IPS DF 4.7 (cell line): Measurements from ENCODE around the gene TOB2.

Source experiments
- DNase-seq: peaks from one replicate; pipeline ENCODE4 v3.0.0-alpha.2; 2013; ENCODE audit warnings: low spot score; ENCODE audit errors: extremely low read depth

TOB2 gene

GRCh38 chr22:41387341-41387740, 59.3 kb downstream of the TOB2 start:
- DNase-seq: no peak

- no peak for DNase-seq
These were observed 62.5 kb downstream of the TOB2 start for GRCh38 chr22:41384128-41384527.
